ENCODE data around the gene TCTA.

TCTA gene

GRCh38 chr3:49410846-49411534, 1.2 kb upstream of the TCTA start:
- DNase-seq: peak in 2 of 3 donors; percentile 81 to 84

DNA sequence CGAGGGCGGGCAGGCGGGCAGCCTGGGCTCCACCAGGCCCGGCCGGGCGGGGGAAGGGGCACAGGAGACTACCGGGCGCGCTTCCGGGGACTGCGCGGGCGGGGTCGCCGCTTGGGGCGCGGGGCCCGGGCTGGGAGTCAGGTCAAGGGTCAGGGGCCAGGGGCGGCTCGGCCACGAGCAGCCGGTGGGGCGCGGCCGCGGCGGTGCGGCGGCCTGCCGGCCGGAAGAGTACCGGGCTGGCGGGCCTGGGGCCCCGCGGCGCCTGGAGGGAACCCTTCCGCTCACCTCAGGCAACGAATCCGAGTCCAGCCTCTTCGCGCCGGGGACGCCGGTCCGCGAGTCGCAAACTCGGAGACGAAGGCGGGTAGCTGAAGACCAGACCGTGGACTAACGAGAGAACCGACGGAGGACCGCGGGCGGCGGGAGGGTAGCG, 672 bp upstream of the TCTA start:
- peak in 1 of 3 donors; percentile 94 for DNase-seq

DNA sequence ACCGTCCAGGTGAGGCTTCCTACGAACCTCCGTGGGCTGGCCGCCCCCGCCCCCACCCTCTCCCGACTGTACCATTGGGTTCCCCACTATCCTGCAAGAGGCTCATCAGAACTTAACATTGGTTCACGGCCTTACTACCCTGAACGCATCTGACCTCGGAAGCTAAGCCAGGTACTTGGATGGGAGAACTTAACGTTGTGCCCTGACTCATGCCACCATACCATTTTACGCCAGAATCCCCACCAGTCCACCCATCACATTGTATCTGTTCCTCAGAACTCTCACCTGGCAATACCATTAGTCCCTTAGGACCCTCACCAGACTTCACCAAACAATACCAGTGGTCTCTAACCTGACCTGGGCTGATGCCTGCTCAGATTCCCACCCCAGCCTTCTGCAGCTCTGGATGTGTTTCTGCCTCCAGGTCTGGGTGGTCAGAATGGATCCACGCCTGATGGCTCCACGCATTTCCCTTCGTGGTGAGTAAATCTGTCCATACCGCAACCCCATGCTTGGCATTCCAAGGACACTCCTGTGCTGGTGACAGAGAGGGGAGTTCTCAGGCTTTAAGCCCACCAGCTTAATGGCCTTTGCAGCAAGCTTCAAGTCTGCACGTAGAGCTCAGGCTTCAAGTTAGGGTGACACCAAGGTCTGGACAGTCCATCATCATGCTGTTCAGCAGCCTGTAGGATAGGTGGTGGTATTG, 562 bp downstream of the TCTA start:
- DNase-seq: no peak

- DNase-seq: no peak
Measured at GRCh38 chr3:49413338-49413734, 1.1 kb downstream of the TCTA start.

DNA sequence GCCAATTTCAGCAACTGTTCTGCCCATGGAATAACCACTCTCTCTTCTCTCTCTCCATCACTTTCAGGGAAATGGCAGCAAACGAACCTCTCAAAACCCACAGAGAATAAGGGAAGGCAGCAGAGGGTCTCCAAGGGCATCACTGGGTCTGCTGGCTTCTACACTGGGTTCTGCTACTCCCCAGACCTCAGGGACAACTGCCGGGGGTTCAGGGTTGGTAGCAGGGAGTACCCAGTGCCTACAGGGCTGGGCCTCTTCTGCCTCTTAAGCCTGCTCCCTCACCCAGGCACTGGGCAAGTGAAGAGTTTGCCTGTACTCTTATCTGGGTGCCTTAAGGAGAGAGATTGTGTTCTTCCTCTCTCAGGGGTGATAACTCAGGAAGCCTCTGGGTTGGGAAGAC, 2.5 kb downstream of the TCTA start:
- DNase-seq: no peak

- DNase-seq: peak in 2 of 3 donors; percentile 36 to 44
Measured at GRCh38 chr3:49415931-49416601, 3.8 kb downstream of the TCTA start.

- no peak for DNase-seq
Measured at GRCh38 chr3:49416867-49417266, 4.6 kb downstream of the TCTA start.

DNA sequence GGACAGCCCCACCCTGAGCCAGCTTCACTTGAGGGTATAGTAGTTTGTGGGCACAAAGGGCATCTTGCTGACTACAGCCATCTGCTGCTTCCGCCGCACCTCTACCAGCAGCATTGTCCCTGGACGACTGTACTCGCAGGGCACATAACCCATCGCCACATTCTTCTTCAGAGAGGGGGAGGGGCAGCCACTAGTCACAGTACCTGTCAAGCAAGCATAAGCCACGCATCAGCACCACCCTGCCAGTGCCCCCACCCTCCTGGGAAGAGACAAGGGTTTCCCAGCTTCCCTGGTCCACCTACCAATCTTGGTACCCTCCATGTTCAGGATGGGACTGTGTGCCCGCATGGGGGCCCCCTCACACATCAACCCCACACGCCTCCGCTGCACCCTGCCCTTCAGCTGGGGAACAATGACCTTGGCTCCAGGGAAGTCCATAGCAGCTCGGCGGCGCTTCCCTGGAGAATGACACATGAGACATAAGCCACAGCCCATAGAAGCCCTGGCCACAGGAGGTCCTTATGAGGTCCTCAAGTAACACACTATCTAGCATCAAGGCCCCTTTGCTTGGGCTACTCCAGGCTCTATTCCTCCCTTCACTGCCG, 5.4 kb downstream of the TCTA start:
- no peak for DNase-seq

GRCh38 chr3:49421890-49422378, 9.7 kb downstream of the TCTA start:
- DNase-seq: no peak

DNA sequence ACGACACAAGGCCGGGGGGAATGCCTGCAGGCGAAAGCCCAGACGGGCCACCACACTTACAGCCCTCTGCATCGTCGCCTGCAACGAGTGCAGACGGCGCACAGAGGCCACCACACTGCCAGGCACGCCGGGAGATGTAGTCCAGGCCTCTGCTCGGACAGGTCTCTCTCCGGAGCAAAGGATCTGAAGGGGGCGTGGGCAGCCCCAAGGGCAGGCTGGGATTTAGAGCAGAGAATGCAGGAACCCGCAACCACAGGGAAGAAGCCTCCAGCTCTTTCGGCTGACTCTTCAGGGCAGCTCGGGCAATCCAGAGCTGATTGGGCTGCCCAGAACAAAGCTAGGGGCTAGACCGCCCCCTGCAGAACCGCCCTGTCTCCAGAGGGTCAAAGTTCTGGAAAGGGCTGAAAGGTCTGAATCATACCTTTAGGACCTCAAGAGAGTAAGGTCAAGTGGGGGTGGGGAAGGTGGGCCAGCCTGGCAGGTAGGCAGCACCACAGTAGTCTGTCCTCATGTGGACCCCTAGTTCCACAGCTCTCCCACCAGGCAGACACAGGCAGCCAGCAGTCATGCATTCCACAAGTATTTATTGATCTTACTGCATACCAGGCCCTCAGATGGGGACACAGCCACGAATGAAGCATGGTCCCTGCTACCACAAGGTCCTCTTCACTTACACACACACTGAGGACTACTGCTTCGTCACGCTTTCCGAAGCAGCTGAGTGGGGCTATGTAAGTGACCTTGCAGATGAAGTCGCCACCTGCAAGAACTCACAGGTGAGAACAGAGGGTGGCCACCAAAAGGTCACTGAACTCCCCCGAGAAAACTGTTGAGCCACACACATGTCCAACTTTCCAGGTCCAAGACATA, 10.4 kb downstream of the TCTA start, which contains the start of gene AMT:
TSS of gene AMT (minus strand) at position 95 of the 870 bp plus-strand sequence. CDS start at position 72, 23 bp downstream.
- peak; percentile 18 to 43 (median 37) for DNase-seq

- DNase-seq: no peak
Measured at GRCh38 chr3:49424816-49425215, 12.6 kb downstream of the TCTA start.

GRCh38 chr3:49427586-49427985, 15.4 kb downstream of the TCTA start:
- peak in 2 of 3 donors; percentile 61 to 70 for DNase-seq

GRCh38 chr3:49428752-49429080, 16.5 kb downstream of the TCTA start:
- DNase-seq: no peak

- peak; percentile 58 to 81 (median 73) for DNase-seq
Measured at GRCh38 chr3:49434731-49435130, 22.5 kb downstream of the TCTA start.

GRCh38 chr3:49445391-49445790, 33.2 kb downstream of the TCTA start:
- DNase-seq: no peak

DNA sequence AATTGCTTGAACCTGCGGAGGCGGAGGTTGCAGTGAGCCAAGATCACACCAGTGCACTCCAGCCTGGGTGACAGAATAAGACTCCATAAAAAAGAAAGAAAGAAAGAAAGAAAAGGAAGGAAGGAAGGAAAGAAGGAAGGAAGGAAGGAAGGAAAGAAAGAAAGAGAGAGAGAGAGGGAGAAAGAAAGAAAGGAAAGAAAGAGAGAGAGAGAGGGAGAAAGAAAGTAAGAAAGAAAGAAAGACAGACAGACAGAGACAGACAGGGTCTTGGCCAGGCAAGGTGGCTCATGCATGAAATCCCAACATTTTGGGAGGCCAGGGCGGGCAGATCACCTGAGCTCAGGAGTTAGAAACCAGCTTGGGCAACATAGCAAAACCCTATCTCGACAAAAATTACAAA, 41.4 kb downstream of the TCTA start:
- DNase-seq: no peak

DNA sequence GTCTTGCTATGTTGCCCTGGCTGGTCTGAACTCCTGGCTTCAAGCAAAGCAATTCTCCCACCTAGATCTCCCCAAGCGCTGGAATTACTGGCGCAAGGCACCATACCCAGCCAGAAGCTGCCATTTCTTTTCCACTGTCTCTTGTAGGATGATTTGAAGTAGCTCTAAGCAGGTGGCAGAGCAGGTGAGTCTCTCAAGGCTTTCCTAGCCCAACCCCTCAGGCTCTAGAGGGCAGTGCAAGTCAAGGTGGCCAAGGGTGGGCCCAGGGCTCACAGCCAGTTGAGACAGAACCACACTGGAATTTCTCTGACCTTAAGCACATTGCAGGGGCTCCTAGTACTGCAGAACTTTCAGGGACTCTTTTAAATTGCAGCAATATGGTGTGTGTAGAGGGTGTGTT, 42.2 kb downstream of the TCTA start:
- no peak for DNase-seq

- DNase-seq: no peak
Measured at GRCh38 chr3:49454898-49455681, 42.9 kb downstream of the TCTA start.

- DNase-seq: no peak
Measured at GRCh38 chr3:49456466-49456865, 44.2 kb downstream of the TCTA start.

DNA sequence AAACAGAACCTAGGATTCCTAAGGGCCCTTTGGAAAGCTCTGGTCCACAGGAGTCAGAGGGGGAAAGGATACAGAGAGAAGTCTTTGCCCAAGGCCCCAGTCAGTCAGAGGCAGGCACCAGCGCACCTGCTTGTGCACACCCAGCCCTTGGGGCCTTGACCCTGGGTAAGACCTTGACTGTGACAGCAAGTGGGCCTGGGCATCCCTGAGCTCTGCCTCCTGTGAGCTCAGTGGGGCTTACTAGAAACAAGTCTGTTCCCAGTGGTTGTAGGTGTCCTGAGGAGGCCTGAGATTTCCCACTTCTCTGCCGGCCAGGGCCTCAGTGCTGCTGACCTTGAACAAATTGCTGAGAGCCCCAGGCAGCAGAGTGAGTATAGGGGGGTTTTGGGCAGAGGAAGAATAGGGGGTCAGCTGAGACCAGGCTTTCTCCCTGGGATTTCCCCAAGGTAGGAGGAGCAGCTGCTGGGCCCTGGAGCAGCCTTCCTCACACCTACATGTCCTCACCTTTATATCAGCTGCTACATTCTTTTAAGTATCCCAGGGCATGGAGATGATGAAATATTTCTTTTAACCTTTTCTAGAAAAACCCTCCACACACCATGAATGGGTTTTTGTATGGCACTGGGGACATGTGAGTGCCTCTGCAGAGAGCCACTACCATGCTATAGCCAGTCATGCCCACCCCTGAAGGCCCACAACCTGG, 48.1 kb downstream of the TCTA start:
- DNase-seq: no peak

DNA sequence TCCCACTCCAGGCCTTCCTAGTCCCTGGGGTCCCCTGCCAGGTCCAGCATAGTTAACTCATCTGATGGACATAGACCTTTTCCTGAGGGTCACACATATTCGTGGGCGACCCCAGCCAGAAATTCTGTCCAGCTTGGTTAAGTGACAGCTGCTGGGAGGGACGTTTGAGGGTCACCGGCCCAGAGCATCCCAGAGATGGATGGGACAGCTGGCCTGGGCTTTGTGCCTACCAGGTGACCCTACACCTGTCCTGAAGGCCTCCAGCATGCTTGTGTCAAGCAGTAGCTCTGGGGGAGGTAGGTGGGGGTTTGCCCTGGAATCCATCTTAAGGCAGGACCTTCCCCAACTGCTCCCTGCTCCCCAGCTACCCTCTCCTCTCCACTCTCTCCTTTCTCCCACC, 48.7 kb downstream of the TCTA start:
- no peak for DNase-seq
